HG02970 (cell line): Measurements from ENCODE around the gene GRB7.
"Not testable (repeated sequence)": the region's sequence is repeated elsewhere in the genome, so short reads cannot be mapped to it uniquely, and the experiment has no call there.

Experiments used
- ATAC-seq: cut with Tn5 transposase; IDR thresholded peaks from one replicate; pipeline ENCODE4 v1.9.1; 2021; ENCODE audit warnings: mild to moderate bottlenecking, moderate library complexity, moderate number of reproducible peaks; ENCODE audit not compliant: unreplicated experiment, low FRiP score

GRB7 gene

DNA sequence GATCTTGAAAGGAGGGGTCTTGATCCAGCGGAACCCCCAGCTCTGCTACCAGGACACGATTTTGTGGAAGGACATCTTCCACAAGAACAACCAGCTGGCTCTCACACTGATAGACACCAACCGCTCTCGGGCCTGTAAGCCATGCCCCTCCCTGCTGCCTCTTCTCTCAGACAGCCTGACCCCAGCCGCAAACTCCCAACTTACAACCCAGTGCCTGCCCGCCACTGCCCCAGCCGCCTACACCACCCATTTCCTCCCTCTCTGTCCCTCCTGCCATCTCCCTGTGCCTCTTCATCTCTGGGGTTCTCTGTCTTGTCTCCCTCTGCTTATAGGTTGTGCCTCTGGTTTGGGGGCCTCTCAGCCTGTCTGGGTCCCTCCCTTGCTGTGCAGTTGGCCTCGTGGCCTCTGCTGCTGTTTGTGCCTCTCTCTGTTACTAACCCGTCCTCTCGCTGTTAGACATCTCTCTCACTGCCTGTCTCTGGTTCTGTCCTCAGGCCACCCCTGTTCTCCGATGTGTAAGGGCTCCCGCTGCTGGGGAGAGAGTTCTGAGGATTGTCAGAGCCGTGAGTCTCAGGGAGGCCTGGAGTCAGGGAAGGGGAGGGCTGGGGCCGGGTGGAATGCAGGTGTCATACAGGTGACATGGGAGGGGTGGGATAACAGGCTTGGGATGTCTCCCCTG lies 28.3 kb upstream of the GRB7 start:
- no peak for ATAC-seq

DNA sequence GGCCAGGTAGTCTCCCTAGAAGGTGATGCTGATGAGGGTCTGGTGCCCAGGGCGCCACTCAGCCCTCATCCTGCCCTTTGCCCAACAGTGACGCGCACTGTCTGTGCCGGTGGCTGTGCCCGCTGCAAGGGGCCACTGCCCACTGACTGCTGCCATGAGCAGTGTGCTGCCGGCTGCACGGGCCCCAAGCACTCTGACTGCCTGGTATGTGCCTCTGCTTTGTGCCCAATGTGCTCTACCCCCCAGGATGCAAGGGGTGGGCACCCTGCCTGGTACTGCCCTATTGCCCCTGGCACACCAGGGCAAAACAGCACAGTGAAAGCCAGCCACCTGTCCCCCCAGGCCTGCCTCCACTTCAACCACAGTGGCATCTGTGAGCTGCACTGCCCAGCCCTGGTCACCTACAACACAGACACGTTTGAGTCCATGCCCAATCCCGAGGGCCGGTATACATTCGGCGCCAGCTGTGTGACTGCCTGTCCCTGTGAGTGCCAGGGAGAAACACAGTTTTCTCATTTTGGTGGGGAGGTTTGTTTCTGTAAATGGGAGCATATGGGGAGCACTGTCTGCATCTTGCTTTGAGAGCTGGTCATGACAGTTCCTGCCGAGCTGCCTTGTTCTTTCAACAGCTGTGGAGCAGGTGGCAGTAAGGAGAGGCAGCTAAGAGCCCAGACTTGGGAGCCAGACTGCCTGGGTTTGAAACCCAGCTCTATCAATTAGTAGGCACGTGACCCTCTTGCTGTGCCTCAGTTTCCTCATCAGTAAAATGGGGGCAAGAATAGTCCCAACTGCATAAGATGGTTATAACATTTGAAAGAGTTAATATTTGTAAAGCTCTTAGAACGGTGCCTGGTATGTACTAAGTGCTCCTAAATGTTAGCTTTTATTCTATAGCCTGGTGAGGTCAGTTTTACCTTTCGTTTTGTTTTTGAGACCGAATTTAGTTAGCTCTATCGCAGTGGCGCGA lies 27.5 kb upstream of the GRB7 start:
- no peak for ATAC-seq

DNA sequence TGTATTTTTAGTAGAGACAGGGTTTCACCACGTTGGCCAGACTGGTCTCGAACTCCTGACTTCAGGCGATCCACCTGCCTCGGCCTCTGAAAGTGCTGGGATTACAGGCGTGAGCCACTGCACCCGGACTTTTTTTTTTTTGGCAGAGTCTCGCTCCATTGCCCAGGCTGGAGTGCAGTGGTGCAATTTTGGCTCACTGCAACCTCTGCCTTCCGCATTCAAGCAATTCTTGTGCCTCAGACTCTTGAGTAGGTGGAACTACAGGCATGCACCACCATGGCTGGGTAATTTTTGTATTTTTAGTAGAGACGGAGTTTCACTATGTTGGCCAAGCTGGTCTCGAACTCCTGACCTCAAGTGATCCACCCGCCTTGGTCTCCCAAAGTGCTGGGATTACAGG lies 26.7 kb upstream of the GRB7 start:
- not testable (repeated sequence) for ATAC-seq

DNA sequence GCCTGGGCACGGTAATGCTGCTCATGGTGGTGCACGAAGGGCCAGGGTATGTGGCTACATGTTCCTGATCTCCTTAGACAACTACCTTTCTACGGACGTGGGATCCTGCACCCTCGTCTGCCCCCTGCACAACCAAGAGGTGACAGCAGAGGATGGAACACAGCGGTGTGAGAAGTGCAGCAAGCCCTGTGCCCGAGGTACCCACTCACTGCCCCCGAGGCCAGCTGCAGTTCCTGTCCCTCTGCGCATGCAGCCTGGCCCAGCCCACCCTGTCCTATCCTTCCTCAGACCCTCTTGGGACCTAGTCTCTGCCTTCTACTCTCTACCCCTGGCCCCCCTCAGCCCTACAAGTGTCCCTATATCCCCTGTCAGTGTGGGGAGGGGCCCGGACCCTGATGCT lies 25.9 kb upstream of the GRB7 start:
- no peak for ATAC-seq

- ATAC-seq = no peak
Measured at GRCh38 chr17:39714234-39714633, 23.5 kb upstream of the GRB7 start.

GRCh38 chr17:39715375-39716072 lies 22.2 kb upstream of the GRB7 start:
- ATAC-seq = no peak

DNA sequence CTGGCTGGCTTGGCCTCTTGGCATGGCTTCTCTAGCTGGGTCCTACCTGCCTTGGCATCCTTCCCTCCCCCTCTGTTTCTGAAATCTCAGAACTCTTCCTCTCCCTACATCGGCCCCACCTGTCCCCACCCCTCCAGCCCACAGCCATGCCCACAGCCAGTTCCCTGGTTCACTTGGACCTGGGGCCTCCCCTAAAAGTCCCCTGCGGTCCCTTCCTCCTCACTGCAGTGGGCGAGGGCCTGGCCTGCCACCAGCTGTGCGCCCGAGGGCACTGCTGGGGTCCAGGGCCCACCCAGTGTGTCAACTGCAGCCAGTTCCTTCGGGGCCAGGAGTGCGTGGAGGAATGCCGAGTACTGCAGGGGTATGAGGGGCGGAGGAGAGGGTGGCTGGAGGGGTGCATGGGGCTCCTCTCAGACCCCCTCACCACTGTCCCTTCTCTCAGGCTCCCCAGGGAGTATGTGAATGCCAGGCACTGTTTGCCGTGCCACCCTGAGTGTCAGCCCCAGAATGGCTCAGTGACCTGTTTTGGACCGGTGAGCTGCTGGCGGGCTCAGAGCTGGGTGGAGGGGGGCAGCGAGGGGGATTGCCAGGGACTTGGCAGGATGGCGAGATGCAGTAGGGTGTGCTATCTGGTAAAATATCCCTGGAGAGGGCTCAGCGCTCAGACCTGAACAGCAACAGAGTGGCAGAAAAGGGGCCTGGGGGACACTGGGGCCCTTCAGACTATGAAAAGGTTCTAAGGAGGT lies 21.5 kb upstream of the GRB7 start:
- no peak for ATAC-seq

DNA sequence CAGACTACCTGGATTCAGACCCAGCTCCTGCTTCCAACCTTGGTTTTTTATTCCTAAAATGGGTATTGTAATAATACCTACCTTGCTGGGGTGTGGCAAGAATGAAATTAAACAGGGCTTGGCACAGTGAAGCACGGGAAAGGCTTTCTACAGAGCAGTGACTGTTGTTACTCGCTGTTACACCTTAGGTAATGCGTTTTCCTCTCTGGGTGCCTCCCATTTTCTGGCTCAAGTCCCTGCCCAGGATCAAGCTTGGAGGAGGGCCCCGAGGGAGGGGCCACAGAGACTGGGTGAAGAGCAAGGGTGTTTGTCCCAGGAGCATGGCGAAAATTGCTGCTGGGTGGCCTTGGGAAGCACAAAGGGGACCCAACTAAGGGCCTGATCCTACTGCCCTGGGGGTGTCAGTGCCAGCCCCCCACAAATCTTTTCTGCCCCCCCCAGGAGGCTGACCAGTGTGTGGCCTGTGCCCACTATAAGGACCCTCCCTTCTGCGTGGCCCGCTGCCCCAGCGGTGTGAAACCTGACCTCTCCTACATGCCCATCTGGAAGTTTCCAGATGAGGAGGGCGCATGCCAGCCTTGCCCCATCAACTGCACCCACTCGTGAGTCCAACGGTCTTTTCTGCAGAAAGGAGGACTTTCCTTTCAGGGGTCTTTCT lies 20.7 kb upstream of the GRB7 start:
- no peak for ATAC-seq

DNA sequence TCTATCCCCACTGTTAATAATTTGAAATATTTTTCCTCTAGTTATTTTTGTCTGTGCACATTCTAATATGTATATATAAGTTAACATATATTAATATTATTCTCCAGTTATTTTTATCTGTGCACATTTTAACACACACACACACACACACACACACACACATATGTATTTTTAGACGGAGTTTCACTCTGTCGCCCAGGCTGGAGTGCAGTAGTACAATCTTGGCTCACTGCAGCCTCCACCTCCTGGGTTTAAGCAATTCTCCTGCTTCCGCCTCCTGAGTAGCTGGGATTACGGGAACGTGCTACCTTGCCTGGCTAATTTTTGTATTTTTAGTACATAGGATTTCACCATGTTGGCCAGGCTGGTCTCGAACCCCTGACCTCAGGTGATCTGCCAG lies 20.1 kb upstream of the GRB7 start:
- no peak for ATAC-seq

GRCh38 chr17:39719563-39720355 lies 18.0 kb upstream of the GRB7 start:
- no peak for ATAC-seq

DNA sequence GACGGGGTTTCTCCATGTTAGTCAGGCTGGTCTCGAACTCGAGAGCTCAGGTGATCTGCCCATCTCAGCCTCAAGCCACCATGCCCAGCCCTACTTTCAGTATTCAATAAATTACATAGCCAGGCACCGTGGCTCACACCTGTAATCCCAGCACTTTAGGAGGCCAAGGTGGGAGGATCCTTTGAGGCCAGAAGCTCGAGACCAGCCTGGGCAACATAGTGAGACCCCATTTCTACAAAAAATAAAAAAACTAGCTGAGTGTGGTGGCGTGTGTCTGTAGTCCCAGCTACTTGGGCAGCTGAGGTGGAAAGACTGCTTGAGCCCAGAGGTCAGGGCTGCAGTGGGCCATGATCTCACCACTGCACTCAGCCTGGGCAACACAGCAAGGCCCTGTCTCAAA lies 15.6 kb upstream of the GRB7 start:
- no peak for ATAC-seq

DNA sequence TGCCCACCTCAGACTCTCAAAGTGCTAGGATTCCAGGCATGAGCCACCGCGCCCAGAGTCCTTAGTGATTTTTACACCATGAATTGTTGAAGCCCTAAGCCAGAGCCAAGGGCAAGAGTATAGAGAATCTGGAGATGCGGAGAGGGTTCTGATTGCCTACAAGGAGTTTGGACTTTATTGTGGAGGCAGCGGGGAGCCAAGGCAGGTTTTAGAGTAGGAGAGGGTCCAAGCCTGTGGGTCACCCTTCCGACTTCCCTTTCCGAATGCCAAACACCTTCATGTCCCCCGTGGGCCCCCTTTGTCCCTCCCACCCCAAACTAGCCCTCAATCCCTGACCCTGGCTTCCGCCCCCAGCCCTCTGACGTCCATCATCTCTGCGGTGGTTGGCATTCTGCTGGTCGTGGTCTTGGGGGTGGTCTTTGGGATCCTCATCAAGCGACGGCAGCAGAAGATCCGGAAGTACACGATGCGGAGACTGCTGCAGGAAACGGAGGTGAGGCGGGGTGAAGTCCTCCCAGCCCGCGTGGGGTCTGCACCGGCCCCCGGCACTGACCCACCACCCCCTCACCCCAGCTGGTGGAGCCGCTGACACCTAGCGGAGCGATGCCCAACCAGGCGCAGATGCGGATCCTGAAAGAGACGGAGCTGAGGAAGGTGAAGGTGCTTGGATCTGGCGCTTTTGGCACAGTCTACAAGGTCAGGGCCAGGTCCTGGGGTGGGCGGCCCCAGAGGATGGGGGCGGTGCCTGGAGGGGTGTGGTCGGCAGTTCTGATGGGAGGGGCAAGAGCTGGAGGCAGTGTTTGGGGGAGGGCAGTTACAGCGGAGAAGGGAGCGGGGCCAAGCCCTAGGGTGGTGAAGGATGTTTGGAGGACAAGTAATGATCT lies 14.5 kb upstream of the GRB7 start:
- ATAC-seq = no peak

DNA sequence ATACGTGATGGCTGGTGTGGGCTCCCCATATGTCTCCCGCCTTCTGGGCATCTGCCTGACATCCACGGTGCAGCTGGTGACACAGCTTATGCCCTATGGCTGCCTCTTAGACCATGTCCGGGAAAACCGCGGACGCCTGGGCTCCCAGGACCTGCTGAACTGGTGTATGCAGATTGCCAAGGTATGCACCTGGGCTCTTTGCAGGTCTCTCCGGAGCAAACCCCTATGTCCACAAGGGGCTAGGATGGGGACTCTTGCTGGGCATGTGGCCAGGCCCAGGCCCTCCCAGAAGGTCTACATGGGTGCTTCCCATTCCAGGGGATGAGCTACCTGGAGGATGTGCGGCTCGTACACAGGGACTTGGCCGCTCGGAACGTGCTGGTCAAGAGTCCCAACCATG lies 13.0 kb upstream of the GRB7 start:
- no peak for ATAC-seq

DNA sequence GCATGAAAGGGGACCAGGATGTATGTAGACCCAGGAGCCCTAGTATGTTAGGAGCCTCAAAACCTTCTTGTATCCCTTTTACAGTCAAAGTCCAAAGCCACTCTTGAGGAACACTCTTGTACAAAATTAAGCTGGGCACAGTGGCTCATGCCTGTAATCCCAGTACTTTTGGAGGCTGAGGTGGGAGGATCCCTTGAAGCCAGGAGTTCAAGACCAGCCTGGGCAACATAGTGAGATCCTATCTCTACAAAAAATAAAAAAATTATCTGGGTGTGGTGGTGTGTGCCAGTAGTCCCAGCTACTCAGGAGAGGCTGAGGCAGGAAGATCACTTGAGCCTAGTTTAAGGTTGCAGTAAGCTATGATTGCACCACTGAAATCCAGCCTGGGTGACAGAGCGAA lies 11.8 kb upstream of the GRB7 start:
- not testable (repeated sequence) for ATAC-seq

- ATAC-seq = no peak
Measured at GRCh38 chr17:39726617-39727016, 11.1 kb upstream of the GRB7 start.

GRCh38 chr17:39727556-39727955 lies 10.2 kb upstream of the GRB7 start:
- no peak for ATAC-seq

DNA sequence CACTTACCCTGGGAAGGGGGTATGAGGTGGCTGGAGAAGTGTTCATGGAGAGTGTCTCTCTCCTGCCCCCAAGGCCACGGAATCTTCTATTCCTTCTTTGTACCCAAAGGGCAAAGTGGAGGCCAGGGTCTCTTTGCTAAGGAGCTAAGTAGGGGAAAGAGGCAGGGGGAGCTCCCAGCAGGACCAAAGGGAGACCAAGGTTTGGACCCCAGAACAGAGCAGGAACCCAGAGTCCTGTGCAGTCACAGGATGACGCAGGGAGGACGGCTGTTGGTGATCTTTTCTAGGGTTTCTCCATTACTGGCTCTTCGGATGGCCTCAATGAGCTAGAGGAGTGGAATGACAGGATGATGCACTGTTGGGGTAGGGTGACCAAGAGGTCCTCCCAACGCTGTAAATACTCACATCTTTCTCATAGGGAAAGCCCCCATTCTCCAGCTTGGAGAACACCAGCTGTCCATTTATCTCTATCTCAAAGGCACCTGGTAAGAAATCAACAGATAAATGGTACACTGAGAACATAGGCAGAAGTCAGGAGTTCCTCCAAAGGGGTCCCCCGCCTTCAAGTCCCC lies 8.4 kb upstream of the GRB7 start:
- no peak for ATAC-seq
